Keratinocyte (primary cell): ENCODE data around the gene EYS. TPM values are rescaled to one million over a fixed set of nuclear protein-coding genes. Genes with fewer than 3 reads are reported as not detected.

ENCODE experiments used
- DNase-seq: peaks from one replicate; pipeline ENCODE4 v3.0.0-alpha.2; 2011; ENCODE audit warnings: low read depth, missing footprints, low spot score
- FAIRE-seq: peaks from 2 replicates; lab custom pipeline; 2011; peaks lifted over from hg19 to GRCh38; lab: Jason Lieb, UNC
- H2AFZ ChIP-seq: 2 replicates; pipeline ENCODE4 v1.6.0; 2012; ENCODE audit warnings: low read length, control low read depth, inconsistent platforms; ENCODE audit not compliant: control insufficient read depth
- H3K27ac ChIP-seq: 2 replicates; pipeline ENCODE4 v1.5.1; 2011; ENCODE audit warnings: low read length; ENCODE audit not compliant: control insufficient read depth, insufficient read depth
- H3K27me3 ChIP-seq: 3 replicates; pipeline ENCODE4 v1.6.0; 2011; ENCODE audit warnings: low read length; ENCODE audit not compliant: control insufficient read depth, insufficient read depth; ENCODE audit errors: extremely low read depth
- H3K36me3 ChIP-seq, 2 experiments: 2 replicates in 1 of 2; 3 replicates in 1 of 2; pipeline ENCODE4 v1.5.1; 2011; ENCODE audit warnings: low read length in 2 of 2, mild to moderate bottlenecking in 1 of 2; ENCODE audit not compliant: control insufficient read depth in 2 of 2, insufficient read depth in 2 of 2; ENCODE audit errors: extremely low read depth in 1 of 2
- H3K4me1 ChIP-seq: 3 replicates; pipeline ENCODE4 v1.5.1; 2011; ENCODE audit warnings: low read length; ENCODE audit not compliant: control insufficient read depth, insufficient read depth; ENCODE audit errors: extremely low read depth
- H3K4me2 ChIP-seq: 3 replicates; pipeline ENCODE4 v1.6.0; 2011; ENCODE audit warnings: low read depth, low read length; ENCODE audit not compliant: control insufficient read depth, insufficient read depth; ENCODE audit errors: extremely low read depth
- H3K4me3 ChIP-seq, 3 experiments: fragments of 200-600 bp in 1 of 3; sonication (generic) in 1 of 3; 2 replicates in 2 of 3; 3 replicates in 1 of 3; pipeline ENCODE4 v1.5.1; 2011 to 2016; ENCODE audit warnings: low read length in 3 of 3, mild to moderate bottlenecking in 3 of 3, control low read depth in 2 of 3, inconsistent platforms in 1 of 3, low read depth in 1 of 3, mixed read lengths in 1 of 3, mixed run types in 1 of 3, moderate library complexity in 1 of 3; ENCODE audit not compliant: control insufficient read depth in 2 of 3, insufficient read depth in 2 of 3; ENCODE audit errors: extremely low read depth in 1 of 3
- H3K79me2 ChIP-seq: 2 replicates; pipeline ENCODE4 v1.6.0; 2012; ENCODE audit warnings: low read length; ENCODE audit not compliant: control insufficient read depth, insufficient read depth
- H3K9ac ChIP-seq: 3 replicates; pipeline ENCODE4 v1.6.0; 2011; ENCODE audit warnings: low read length; ENCODE audit not compliant: control insufficient read depth, insufficient read depth; ENCODE audit errors: extremely low read depth
- H3K9me1 ChIP-seq: 3 replicates; pipeline ENCODE4 v1.6.0; 2011; ENCODE audit warnings: low read length; ENCODE audit not compliant: control insufficient read depth, insufficient read depth; ENCODE audit errors: extremely low read depth
- H3K9me3 ChIP-seq: 2 replicates; pipeline ENCODE4 v1.5.1; 2012; ENCODE audit warnings: low read depth, low read length; ENCODE audit not compliant: control insufficient read depth
- H4K20me1 ChIP-seq: 3 replicates; pipeline ENCODE4 v1.6.0; 2011; ENCODE audit warnings: low read length; ENCODE audit not compliant: control insufficient read depth, insufficient read depth; ENCODE audit errors: extremely low read depth
- CTCF ChIP-seq, 3 experiments: IDR thresholded peaks in 1 of 3; conservative IDR thresholded peaks in 1 of 3; optimal IDR thresholded peaks in 1 of 3; 2 replicates in 2 of 3; 3 replicates in 1 of 3; pipeline versions ENCODE3 to v1.5.1; 2011; ENCODE audit warnings: low read length in 3 of 3, mild to moderate bottlenecking in 3 of 3, moderate library complexity in 2 of 3, control low read depth in 1 of 3, inconsistent platforms in 1 of 3; ENCODE audit not compliant: insufficient read depth in 2 of 3; ENCODE audit errors: extremely low read depth in 1 of 3
- EZH2 ChIP-seq: IDR thresholded peaks from one replicate; pipeline ENCODE4 v1.6.1; 2012; ENCODE audit warnings: inconsistent platforms, mild to moderate bottlenecking, low read length, moderate library complexity
- dilution Hi-C: fragments of 300-500 bp; cut with MboI; formaldehyde crosslinking; loops from one replicate; pipeline ENCODE4 v1.7.0; 2020; ENCODE audit warnings: low sequenced_read_pairs; ENCODE audit not compliant: extremely low pct_ligation_motif_present
- polyA plus RNA-seq, 5 experiments: library from polyadenylated mRNA; depleted of rRNA in 3 of 5; stranded (reverse) in 3 of 5; stranded (forward) in 1 of 5; unstranded in 1 of 5; fragments of >200 nt; gene quantifications; 1 replicate in 1 of 5; 2 replicates in 3 of 5; 3 replicates in 1 of 5; pipeline versions ENCODE4 v1.2.1 to v1.2.3, GENCODE V29; 2011 to 2012; ENCODE audit warnings: missing spikeins in 2 of 5, low read depth in 1 of 5, low replicate concordance in 1 of 5

The EYS gene
- polyA plus RNA-seq, 1 donor (not counting 4 experiments of a cell fraction or from before 2014, with no cell fraction given): 0.34 TPM

GRCh38 chr6:64263778-64264177 is 1443.2 kb downstream of the EYS start:
- DNase-seq (no peak), FAIRE-seq (no peak)
- H3K9me3 ChIP-seq: no peaks in the 10 kb centered on the region
- H3K79me2 ChIP-seq: no peaks in the 10 kb centered on the region
- no peak overlapping the region for H3K4me2 ChIP-seq
- no peaks in the 10 kb centered on the region for H3K4me1 ChIP-seq
- H3K9me1 ChIP-seq: no peaks in the 10 kb centered on the region
- dilution Hi-C loops: no loop called here
- H3K9ac ChIP-seq: no peak overlapping the region
- TF ChIP-seq EZH2 (no peak), CTCF (optimal IDR thresholded peaks at IDR 0.05 in 1 of 3, IDR thresholded peaks at IDR 0.05 in 1 of 3, conservative IDR thresholded peaks at IDR 0.05 in 1 of 3; ENCODE audit: extremely low read depth in 1 of 3, insufficient read depth in 2 of 3, low read length in 3 of 3) (no peak)
- H4K20me1 ChIP-seq: no peaks in the 10 kb centered on the region
- no peak overlapping the region for H3K4me3 ChIP-seq
- no peaks in the 10 kb centered on the region for H3K36me3 ChIP-seq
- H2AFZ ChIP-seq: no peak overlapping the region
- no peaks in the 10 kb centered on the region for H3K27me3 ChIP-seq
- no peak overlapping the region for H3K27ac ChIP-seq

DNA sequence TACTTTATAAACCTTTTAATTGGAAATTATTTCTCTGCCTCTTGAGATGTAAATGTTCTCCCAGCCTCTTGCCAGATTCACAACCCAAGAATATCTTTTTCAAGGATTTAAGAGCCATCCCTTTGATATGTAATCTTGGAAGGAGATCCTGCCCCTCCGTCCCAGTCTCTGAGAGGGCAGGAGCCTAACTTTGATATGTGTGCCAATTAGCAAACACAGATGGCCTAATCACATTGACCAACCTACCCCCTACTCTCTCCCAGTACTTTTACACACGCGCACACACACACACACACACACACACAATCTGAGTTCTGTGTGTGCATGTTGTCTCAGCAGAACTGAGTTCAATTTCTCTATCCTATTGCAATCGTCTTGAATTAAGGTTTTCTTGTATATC is 1447.7 kb downstream of the EYS start:
- H3K36me3 ChIP-seq: no peaks in the 10 kb centered on the region
- H3K9me1 ChIP-seq: no peaks in the 10 kb centered on the region
- no peak overlapping the region for H3K4me2 ChIP-seq
- no peak overlapping the region for H3K4me3 ChIP-seq
- no peaks in the 10 kb centered on the region for H4K20me1 ChIP-seq
- no peaks in the 10 kb centered on the region for H3K9me3 ChIP-seq
- TF ChIP-seq CTCF (optimal IDR thresholded peaks at IDR 0.05 in 1 of 3, IDR thresholded peaks at IDR 0.05 in 1 of 3, conservative IDR thresholded peaks at IDR 0.05 in 1 of 3; ENCODE audit: extremely low read depth in 1 of 3, insufficient read depth in 2 of 3, low read length in 3 of 3) (no peak), EZH2 (no peak)
- DNase-seq (no peak), FAIRE-seq (no peak)
- no peaks in the 10 kb centered on the region for H3K79me2 ChIP-seq
- no peak overlapping the region for H2AFZ ChIP-seq
- no peaks in the 10 kb centered on the region for H3K27me3 ChIP-seq
- H3K27ac ChIP-seq: no peak overlapping the region
- no peaks in the 10 kb centered on the region for H3K4me1 ChIP-seq
- H3K9ac ChIP-seq: no peak overlapping the region
- dilution Hi-C loops: no loop called here
